BJ (cell line): Measurements from ENCODE around the gene MARCHF2. TPM values are rescaled to one million over a fixed set of nuclear protein-coding genes. Genes with fewer than 3 reads are reported as not detected.
"Not testable (repeated sequence)": the region's sequence is repeated elsewhere in the genome, so short reads cannot be mapped to it uniquely, and the experiment has no call there.

ENCODE experiments used
- CTCF ChIA-PET: fragments of 350-600 bp; formaldehyde crosslinking; extraction: SDS; loops from one replicate; lab custom pipeline; 2021; ENCODE audit warnings: antibody characterized with exemption, inconsistent platforms; lab: Yijun Ruan, JAX
- POLR2A ChIA-PET: fragments of 300-600 bp; sonication (Branson Sonifier 250); formaldehyde crosslinking; extraction: SDS; loops from one replicate; lab custom pipeline; 2021; ENCODE audit warnings: antibody characterized with exemption; lab: Charles Lee
- DNase-seq: peaks from one replicate; pipeline ENCODE4 v3.0.0-alpha.2; 2011; ENCODE audit warnings: low read depth
- H3K27me3 ChIP-seq: 2 replicates; pipeline ENCODE4 v1.6.0; 2011; ENCODE audit warnings: low read length; ENCODE audit not compliant: control insufficient read depth, insufficient read depth
- H3K36me3 ChIP-seq: 2 replicates; pipeline ENCODE4 v1.5.1; 2011; ENCODE audit warnings: low read length; ENCODE audit not compliant: control insufficient read depth, insufficient read depth
- H3K4me3 ChIP-seq: 2 replicates; pipeline ENCODE4 v1.5.1; 2011; ENCODE audit warnings: low read depth, mild to moderate bottlenecking, control low read depth, low read length
- polyA plus RNA-seq: library from polyadenylated mRNA; depleted of rRNA; stranded (reverse); fragments of >200 nt; gene quantifications from 2 replicates; pipeline ENCODE4 v1.2.3, GENCODE V29; 2011
- TF ChIP-seq, protein P1 (sequence below): IDR thresholded peaks from 2 replicates; pipeline ENCODE4 v1.5.1; 2011; ENCODE audit warnings: low read depth, mild to moderate bottlenecking, control low read depth, inconsistent platforms, low read length, moderate library complexity; ENCODE audit not compliant: insufficient read depth

Gene MARCHF2
- polyA plus RNA-seq, 1 experiment, result 39.3 TPM

DNA sequence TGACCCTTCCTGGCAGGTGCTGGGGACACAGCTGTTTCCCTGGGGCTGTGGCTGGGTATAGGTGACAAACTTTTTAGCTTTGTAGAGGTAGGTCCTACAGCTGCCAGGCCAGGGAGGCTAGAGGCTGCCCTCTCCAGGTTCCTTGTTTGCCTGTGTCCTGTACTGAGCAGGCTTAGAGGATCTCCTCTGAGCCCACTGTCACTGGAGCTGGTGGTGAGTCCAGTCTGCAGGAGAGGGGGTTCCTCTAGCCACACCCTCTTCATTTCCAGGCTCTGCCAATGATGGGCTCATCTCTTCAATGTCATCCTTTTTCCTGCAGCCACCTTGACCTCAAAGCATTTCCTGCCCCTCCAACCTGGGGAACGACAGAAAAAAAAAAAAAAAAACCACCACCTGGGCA, 35.5 kb upstream of the MARCHF2 start:
- no peaks in the 10 kb centered on the region for H3K27me3 ChIP-seq
- H3K4me3 ChIP-seq, result no peak overlapping the region
- H3K36me3 ChIP-seq, result peaks cover 8% of the 10 kb centered on the region
- ChIA-PET POLR2A (no interaction called here), CTCF (interaction anchor here (0.9 to 1.2 kb wide), 2 partner anchors 10 to 24 kb away, joined by 3 read pairs; no protein-coding TSS in a partner anchor)
- TF ChIP-seq, protein P1, sequence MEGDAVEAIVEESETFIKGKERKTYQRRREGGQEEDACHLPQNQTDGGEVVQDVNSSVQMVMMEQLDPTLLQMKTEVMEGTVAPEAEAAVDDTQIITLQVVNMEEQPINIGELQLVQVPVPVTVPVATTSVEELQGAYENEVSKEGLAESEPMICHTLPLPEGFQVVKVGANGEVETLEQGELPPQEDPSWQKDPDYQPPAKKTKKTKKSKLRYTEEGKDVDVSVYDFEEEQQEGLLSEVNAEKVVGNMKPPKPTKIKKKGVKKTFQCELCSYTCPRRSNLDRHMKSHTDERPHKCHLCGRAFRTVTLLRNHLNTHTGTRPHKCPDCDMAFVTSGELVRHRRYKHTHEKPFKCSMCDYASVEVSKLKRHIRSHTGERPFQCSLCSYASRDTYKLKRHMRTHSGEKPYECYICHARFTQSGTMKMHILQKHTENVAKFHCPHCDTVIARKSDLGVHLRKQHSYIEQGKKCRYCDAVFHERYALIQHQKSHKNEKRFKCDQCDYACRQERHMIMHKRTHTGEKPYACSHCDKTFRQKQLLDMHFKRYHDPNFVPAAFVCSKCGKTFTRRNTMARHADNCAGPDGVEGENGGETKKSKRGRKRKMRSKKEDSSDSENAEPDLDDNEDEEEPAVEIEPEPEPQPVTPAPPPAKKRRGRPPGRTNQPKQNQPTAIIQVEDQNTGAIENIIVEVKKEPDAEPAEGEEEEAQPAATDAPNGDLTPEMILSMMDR, result no peak
- DNase-seq, result no peak

DNA sequence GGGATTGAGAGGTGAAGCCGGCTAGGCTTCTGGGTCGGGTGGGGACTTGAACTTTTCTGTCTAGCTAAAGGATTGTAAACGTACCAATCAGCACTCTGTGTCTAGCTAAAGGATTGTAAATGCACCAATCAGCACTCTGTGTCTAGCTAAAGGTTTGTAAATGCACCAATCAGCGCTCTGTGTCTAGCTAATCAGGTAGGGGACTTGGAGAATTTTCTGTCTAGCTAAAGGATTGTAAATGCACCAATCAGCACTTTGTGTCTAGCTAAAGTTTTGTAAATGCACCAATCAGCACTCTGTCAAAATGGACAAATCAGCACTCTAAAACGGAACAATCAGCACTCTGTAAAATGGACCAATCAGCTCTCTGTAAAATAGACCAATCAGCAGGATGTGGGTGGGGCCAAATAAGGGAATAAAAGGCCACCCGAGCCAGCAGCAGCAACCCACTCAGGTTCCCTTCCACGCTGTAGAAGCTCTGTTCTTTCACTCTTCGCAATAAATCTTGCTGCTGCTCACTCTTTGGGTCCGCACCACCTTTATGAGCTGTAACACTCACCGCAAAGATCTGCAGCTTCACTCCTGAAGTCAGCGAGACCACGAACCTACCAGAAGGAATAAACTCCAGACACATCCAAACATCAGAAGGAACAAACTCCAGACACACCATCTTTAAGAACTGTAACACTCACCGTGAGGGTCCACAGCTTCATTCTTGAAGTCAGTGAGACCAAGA, 33.8 kb upstream of the MARCHF2 start:
- CTCF ChIA-PET, result interaction anchor here (1.2 to 2.0 kb wide), 2 partner anchors 12 to 25 kb away, joined by 3 to 4 read pairs; no protein-coding TSS in a partner anchor
- POLR2A ChIA-PET, H3K4me3 ChIP-seq, H3K36me3 ChIP-seq, DNase-seq, H3K27me3 ChIP-seq: not testable (repeated sequence)

DNA sequence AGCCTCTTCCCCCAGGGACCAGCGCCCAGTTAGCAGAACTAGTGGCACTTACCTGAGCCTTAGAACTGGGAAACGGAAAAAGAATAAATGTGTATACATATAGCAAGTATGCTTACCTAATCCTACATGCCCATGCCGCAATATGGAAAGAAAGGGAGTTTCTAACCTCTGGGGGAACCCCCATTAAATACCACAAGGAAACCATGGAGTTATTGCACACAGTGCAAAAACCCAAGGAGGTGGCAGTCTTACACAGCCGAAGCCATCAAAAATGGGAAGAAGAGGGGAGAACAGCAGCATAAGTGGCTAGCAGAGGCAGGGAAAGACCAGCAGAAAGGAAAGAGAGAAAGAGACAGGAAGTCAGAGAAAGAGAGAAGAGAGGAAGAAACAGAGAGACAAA, 28.5 kb upstream of the MARCHF2 start:
- CTCF ChIA-PET, H3K4me3 ChIP-seq, DNase-seq, H3K36me3 ChIP-seq, POLR2A ChIA-PET, H3K27me3 ChIP-seq: not testable (repeated sequence)

DNA sequence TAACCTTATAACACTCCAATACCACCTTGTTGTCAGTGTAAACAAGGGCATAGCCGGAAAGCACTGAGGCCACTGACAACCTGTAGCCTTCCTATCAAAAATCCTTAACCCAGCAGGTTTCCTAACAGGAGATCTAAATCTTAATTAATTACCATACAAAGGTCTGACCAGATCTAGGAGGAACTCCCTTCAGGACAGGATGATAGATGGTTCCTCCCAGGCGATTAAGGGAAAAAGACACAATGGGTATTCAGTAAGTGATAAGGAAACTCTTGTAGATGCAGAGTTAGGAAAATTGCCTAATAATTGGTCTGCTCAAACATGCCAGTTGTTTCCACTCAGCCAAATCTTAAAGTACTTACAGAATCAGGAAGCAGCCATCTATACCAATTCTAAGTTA, 28.0 kb upstream of the MARCHF2 start:
- H3K27me3 ChIP-seq, DNase-seq, CTCF ChIA-PET, POLR2A ChIA-PET, H3K36me3 ChIP-seq, H3K4me3 ChIP-seq: not testable (repeated sequence)

DNA sequence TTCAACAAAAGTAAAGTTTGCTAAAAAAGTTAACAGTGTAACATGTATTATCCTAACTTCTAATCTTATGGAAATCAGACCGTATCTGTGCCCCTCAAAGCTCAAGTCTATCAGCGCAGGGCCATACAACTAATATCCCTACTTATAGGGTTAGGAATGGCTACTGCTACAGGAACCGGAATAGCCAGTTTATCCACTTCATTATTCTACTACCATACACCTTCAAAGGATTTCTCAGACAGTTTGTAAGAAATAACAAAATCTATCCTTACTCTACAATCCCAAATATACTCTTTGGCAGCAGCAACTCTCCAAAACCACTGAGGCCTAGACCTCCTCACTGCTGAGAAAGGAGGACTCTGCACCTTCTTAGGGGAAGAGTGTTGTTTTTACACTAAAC, 27.5 kb upstream of the MARCHF2 start:
- H3K27me3 ChIP-seq, POLR2A ChIA-PET, H3K36me3 ChIP-seq, CTCF ChIA-PET, DNase-seq, H3K4me3 ChIP-seq: not testable (repeated sequence)

DNA sequence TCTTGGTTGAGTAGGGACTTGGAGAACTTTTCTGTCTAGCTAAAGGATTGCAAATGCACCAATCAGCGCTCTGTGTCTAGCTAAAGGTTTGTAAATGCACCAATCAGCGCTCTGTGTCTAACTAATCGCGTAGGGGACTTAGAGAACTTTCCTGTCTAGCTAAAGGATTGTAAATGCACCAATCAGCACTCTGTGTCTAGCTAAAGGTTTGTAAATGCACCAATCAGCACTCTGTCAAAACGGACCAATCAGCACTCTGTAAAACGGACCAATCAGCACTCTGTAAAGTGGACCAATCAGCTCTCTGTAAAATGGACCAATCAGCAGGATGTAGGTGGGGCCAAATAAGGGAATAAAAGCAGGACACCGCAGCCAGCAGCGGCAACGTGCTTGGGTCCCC, 26.7 kb upstream of the MARCHF2 start:
- H3K36me3 ChIP-seq, POLR2A ChIA-PET, H3K4me3 ChIP-seq, H3K27me3 ChIP-seq, CTCF ChIA-PET, DNase-seq: not testable (repeated sequence)

DNA sequence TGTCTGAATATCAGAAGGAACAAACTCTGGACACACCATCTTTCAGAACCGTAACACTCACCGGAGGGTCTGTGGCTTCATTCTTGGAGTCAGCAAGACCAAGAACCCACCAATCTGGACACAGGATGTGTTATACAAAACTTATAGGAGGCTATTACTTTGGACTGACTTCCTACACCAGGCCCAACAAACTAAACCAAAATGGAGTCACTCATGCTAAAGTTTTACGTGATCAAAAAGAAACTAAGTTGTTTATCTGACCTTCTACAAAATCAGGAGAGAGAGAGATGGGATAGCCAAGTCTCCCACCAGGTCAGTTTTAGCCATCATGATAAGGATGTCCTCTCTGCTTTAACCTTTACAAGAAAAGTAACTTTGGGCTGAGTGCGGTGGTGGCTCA, 26.1 kb upstream of the MARCHF2 start:
- CTCF ChIA-PET, result interaction anchor here (1.2 kb wide), 1 partner anchor 34 kb away, joined by 3 read pairs; no protein-coding TSS in a partner anchor
- Histone ChIP-seq H3K4me3 (no peak overlapping the region), H3K27me3 (no peaks in the 10 kb centered on the region), H3K36me3 (no peaks in the 10 kb centered on the region)
- TF ChIP-seq, protein P1, result no peak
- no peak for DNase-seq
- POLR2A ChIA-PET, result no interaction called here
